Endothelial cell (in vitro differentiated cells): Measurements from ENCODE around the gene SLC5A10. TPM values are rescaled to one million over a fixed set of nuclear protein-coding genes. Genes with fewer than 3 reads are reported as not detected.
"Not testable (repeated sequence)": the region's sequence is repeated elsewhere in the genome, so short reads cannot be mapped to it uniquely, and the experiment has no call there.

Source experiments
- DNase-seq: peaks from one replicate; pipeline ENCODE4 v3.0.0; 2021; ENCODE audit warnings: low spot score
- H3K27ac Mint-ChIP-seq: one replicate; pipeline ENCODE4 v1.8.0; 2021; ENCODE audit warnings: mixed read lengths, inconsistent platforms; ENCODE audit not compliant: unreplicated experiment
- H3K27me3 Mint-ChIP-seq: one replicate; pipeline ENCODE4 v1.8.0; 2021; ENCODE audit warnings: mild to moderate bottlenecking, moderate library complexity, mixed read lengths, inconsistent platforms; ENCODE audit not compliant: unreplicated experiment
- H3K36me3 Mint-ChIP-seq: one replicate; pipeline ENCODE4 v1.8.0; 2021; ENCODE audit warnings: mild to moderate bottlenecking, low read depth, mixed read lengths, inconsistent platforms; ENCODE audit not compliant: unreplicated experiment
- H3K4me1 Mint-ChIP-seq: one replicate; pipeline ENCODE4 v1.8.0; 2021; ENCODE audit warnings: mild to moderate bottlenecking, mixed read lengths, inconsistent platforms; ENCODE audit not compliant: unreplicated experiment
- H3K4me3 Mint-ChIP-seq: one replicate; pipeline ENCODE4 v1.8.0; 2021; ENCODE audit warnings: mild to moderate bottlenecking, mixed read lengths, inconsistent platforms; ENCODE audit not compliant: unreplicated experiment
- H3K9me3 Mint-ChIP-seq: one replicate; pipeline ENCODE4 v1.8.0; 2021; ENCODE audit warnings: mixed read lengths, inconsistent platforms; ENCODE audit not compliant: unreplicated experiment
- CTCF ChIP-seq: fragments of 200-600 bp; sonication (generic); IDR thresholded peaks from one replicate; pipeline ENCODE4 v1.5.0; 2021; ENCODE audit warnings: antibody characterized with exemption; ENCODE audit not compliant: unreplicated experiment
- total RNA-seq: library from RNA; stranded (reverse); fragmentation: NEBNext Ultra II Directional; extraction: Animal tissue kit (Norgen Biotek cat#: 25700); gene quantifications from one replicate; pipeline ENCODE4 v1.2.1, GENCODE V29; 2021; ENCODE audit not compliant: unreplicated experiment

The SLC5A10 gene
- total RNA-seq, 1 donor from 2014 or later: 0.08 TPM

- Mint-ChIP-seq H3K27me3 (peaks cover 4% of the 10 kb centered on the region), H3K4me1 (no peaks in the 10 kb centered on the region), H3K4me3 (no peak overlapping the region), H3K27ac (no peak overlapping the region), H3K36me3 (peaks cover 14% of the 10 kb centered on the region), H3K9me3 (no peaks in the 10 kb centered on the region)
- DNase-seq: no peak
- TF ChIP-seq CTCF: no peak
Measured at GRCh38 chr17:18921912-18922451, 30.0 kb upstream of the SLC5A10 start.

- not testable (repeated sequence) for H3K4me1 Mint-ChIP-seq, H3K4me3 Mint-ChIP-seq, H3K27ac Mint-ChIP-seq, DNase-seq, H3K9me3 Mint-ChIP-seq, H3K27me3 Mint-ChIP-seq
- peaks cover 11% of the 10 kb centered on the region for H3K36me3 Mint-ChIP-seq
Measured at GRCh38 chr17:18922596-18922995, 29.4 kb upstream of the SLC5A10 start.

GRCh38 chr17:18925187-18925586, 26.8 kb upstream of the SLC5A10 start:
- DNase-seq: no peak
- Mint-ChIP-seq H3K4me1 (no peaks in the 10 kb centered on the region), H3K4me3 (no peak overlapping the region), H3K27ac (no peak overlapping the region), H3K9me3 (no peaks in the 10 kb centered on the region), H3K36me3 (peaks cover 9% of the 10 kb centered on the region), H3K27me3 (no peaks in the 10 kb centered on the region)
- no peak for TF ChIP-seq CTCF

GRCh38 chr17:18928628-18929125, 23.3 kb upstream of the SLC5A10 start:
- Mint-ChIP-seq H3K27me3 (no peaks in the 10 kb centered on the region), H3K9me3 (no peaks in the 10 kb centered on the region), H3K36me3 (peaks cover 13% of the 10 kb centered on the region), H3K4me1 (no peaks in the 10 kb centered on the region), H3K27ac (no peak overlapping the region), H3K4me3 (no peak overlapping the region)
- no peak for DNase-seq
- TF ChIP-seq CTCF: no peak

GRCh38 chr17:18932360-18933055, 19.5 kb upstream of the SLC5A10 start:
- no peak overlapping the region for H3K27ac Mint-ChIP-seq
- no peak for TF ChIP-seq CTCF
- H3K27me3 Mint-ChIP-seq: no peaks in the 10 kb centered on the region
- peaks cover 9% of the 10 kb centered on the region for H3K36me3 Mint-ChIP-seq
- no peaks in the 10 kb centered on the region for H3K9me3 Mint-ChIP-seq
- no peak for DNase-seq
- no peak overlapping the region for H3K4me3 Mint-ChIP-seq
- no peaks in the 10 kb centered on the region for H3K4me1 Mint-ChIP-seq
